GM21390 (cell line): ENCODE data around the gene GJB5.
"Not testable (repeated sequence)": the region's sequence is repeated elsewhere in the genome, so short reads cannot be mapped to it uniquely, and the experiment has no call there.

Experiments
- ATAC-seq: cut with Tn5 transposase; IDR thresholded peaks from one replicate; pipeline ENCODE4 v1.9.1; 2021; ENCODE audit not compliant: unreplicated experiment

The GJB5 gene

DNA sequence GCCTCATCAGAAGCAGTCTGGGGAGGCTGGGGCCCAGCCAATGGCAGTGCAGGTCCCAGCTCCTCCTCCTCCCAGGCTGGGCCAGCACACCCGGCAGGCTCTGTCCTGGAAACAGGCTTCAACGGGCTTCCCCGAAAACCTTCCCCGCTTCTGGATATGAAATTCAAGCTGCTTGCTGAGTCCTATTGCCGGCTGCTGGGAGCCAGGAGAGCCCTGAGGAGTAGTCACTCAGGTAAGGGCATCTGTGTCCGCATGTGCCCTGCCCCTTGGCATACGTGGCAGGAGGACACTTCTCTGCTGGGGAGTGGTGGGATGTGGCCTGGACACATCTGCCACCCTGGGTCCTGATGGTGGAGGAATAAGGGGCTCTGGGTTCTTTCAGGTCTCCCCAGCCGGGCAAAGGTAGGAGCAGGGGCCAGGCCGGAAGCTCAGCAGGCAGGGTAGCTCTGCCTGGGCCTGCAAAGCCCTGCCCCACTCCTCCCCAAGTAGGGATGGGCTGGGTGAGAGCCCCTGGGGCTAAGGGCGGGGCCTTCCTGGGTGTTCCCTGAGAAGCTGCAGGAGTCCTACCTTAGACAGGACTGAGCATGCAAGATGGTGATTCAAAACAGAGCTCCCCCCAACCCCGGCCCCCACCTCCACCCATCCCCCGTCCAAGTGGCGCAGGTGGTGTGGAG lies at the start of gene GJB5:
TSS of gene GJB5 (plus strand) at position 84 of the 674 bp plus-strand sequence. CDS start 2,284 bp downstream, outside the sequence.
- ATAC-seq: no peak

DNA sequence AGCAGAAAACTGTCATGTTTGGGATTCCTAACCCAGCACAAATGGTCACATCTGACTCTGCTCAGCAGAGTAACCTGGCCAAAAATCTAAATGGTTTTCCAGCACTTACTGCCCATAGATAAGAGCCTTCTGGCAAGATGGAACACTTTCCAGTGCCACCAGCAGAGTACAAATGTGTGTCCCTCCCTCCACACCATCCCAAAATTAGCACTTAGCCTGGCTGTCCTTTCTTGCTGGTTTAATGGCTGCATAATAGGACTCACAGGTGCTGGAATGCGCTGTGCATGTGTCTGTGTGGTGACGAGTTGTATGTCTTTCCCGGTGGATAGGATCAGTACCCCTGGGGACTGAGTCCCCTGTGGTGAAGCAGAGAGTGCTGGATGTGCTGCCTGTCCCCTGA lies 49.8 kb upstream of the GJB5 start:
- no peak for ATAC-seq

DNA sequence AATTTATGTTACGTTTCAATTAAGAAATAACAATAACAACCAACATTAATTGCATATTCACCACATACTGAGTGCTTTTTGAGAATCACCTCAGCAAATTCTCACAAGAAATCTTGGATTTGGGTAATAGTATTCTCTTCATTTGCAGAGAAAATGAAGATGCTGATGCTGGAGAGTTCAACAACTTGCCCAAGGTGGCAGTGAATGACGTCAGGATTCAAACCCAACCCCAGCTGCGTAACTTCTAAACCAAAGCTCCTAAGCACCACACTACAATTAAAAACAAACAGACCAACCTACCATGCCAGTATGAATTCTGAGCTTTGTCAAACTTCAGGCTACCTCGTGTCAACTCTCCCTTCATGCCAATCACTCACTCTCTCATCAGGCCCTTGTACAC lies 46.7 kb upstream of the GJB5 start:
- no peak for ATAC-seq

DNA sequence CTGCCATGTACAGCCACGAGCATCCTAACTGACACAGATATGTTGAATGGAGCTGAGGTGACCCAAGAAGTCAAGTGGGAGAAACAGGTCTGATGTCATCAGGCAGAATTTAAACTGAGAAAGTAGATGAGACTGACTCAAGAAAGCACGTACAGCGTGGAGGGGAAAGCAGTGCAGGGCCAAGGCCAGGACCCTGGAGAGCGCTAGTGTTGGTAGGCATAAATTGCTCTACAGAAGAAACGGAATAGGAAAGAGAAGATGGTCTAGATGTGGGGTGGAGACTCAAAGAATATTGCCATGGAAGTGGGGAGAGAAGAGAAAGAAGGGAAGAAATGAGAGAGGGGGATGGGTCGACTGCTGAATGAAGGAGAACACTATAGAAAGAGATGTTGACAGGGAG lies 45.3 kb upstream of the GJB5 start:
- ATAC-seq: no peak

DNA sequence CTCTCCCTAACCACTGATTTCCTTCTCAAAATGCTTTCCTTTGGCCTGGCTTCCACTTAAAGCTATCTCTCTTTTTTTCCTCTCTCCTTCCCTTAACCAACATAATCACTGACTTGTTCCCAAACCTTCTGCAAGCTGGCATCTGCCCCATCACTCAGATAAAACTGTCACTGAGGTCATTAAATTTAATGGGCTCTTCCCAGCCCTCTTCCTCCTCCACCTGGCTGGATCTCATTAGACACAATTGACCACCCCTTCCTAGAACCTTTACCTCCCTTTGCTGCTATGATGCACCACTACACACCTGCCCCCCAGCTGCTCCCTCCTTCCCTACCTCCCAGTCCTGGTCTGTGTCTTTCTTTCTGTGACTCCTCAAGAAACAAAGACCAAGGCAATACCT lies 44.0 kb upstream of the GJB5 start:
- no peak for ATAC-seq

DNA sequence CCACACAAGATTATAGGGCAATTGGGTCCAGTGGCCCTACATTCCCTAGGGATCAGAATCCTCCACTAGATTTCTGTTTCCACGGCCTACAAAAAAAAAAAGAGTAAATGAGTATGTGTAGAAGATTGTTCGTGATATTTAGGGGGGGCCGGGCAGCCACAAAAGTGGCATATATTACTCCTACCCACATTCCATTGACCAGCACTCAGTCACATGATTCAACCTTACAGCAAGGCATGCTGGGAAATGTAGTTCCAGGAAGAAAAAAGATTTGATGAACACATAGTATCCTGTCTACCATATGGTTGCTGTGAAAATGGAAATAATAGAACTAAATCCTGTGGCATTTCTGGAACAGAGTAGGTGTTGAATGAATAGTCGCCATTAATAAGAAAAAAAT lies 43.4 kb upstream of the GJB5 start:
- ATAC-seq: no peak

DNA sequence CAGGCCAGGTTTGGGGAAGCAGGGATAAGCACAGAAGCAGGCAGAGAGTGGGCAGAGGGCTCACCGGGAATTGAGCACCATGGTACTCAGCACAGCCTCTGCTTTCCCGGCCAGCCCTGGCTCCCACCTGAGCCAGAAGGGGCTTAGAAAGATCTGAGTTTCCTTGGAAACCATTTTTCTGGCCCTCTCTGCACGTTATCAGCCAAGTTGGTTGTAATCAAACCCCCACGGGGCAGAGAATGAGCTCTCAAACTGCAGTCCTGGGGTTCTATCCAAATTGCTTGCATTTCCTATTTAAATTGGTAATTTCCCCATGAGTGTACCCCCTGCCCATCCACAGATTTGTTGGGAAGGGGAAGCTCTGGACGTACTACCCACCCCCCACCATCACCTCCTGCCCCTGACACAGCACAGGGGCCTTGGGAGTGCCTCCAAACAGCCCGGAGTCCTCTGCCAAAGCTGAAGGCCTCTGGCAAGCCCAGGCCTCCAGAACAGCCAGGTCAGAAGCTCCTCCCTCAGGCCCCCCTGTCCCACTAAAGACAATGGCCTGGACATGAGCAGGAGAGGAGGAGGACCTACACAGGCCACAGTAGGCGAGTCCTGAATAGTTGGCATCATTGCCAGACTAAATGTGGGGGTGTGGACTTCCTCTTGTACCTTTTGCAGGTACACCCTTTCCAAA lies 42.7 kb upstream of the GJB5 start:
- no peak for ATAC-seq

DNA sequence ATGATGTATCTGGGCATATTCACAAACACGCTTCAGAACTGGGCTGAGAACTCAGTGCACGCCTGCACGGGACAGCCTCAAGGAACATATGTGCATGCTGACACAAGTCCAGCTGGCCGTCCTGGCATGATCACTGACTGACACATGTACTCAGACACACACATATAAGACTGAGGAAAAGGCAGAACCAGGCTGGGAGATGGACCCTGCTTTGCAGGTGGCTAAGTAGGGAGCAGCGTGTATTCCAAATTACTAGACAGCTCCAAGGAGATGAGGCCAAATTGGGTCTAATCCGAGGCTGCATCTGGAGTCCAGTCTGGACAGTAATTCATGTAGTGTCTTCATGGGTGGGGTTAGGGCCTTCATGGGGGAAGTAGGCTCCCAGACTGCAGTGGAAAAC lies 41.4 kb upstream of the GJB5 start:
- no peak for ATAC-seq

DNA sequence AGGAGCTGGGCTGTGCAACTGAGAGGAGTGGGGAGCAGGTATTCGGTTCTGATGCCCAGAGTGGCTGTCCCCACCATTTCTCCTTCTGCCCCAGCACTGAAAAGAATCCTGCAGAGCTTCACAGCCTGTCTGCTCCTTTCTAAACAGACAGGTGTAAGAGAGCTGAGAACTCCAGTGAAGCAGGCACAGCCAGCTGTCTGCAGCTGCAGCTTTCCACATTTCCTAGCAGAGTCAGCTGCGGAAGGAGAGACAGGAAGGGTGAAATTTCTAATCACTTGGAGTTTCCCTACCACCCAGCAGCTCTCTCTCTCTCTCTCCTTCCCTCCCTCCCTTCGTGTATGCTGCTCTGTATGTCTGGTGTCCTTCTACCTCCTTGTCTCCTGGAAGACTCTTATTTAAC lies 40.5 kb upstream of the GJB5 start:
- no peak for ATAC-seq

DNA sequence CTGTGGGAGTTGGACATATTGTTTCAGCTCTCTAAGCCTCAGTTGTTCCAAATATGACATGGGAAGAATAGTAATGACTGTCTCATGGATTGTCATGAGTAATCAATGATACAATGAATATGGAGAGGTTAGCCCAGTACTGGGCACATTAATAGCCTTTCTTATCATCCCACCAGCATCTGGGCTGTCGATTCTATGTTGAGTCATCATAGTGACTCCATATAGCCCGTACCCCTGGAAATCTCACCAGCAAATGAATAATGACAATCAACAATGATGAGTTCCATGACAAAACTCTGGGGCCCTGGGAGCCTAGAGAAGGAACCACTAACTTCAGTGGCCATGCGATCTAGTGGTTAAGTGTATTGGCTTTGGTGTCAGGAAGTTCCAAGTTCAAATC lies 39.7 kb upstream of the GJB5 start:
- ATAC-seq: no peak

DNA sequence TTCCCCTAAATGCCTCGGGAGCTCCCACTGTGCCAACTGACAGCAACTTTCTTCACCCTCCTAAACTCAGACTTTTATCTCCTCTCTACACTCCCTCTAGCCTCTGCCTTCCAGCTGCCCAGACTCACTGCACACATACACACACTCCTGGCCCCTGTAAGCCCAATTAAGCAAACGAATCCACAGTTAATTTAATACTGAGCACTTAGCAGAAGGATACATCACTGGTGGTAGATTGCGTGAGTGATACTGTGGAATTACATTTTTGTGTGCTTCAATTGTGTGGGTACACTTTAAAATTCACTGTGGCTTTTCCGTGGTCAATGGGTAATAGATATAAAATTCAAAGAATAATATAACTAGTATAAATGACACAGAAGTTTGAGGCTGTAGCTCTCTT lies 33.6 kb upstream of the GJB5 start:
- ATAC-seq: no peak

DNA sequence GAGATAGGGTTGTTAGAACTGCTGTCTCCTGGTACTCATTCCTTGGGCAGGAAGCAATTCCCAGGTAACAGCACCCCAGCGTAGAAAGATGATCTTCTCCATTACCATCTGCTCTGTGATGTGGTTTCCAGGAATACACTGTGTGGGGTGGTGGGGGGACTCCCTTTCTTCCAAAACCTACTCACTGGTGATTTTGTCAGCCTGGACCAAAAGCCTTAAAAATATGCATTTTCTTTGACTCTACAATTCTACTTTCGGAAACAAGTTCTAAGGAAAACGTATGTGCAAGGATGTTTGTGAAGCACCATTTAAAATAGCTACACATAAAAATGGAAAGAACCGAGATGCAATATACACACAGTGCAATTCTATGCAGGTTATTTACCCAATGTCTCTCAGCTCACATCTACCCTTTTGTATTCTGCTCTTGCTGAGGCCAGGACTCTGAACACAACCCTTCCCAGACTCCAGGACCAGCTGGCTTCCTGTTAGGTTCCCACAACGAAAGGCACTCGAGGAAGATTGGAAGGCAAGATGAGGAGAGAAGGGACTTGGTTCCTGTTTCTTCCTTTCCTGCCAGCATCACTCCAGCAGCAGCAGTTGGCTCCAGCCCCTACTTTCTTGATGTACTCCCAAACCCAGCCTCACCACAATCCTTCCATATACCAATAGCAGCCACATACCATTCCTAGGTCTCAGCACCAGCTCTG lies 33.0 kb upstream of the GJB5 start:
- ATAC-seq: no peak

DNA sequence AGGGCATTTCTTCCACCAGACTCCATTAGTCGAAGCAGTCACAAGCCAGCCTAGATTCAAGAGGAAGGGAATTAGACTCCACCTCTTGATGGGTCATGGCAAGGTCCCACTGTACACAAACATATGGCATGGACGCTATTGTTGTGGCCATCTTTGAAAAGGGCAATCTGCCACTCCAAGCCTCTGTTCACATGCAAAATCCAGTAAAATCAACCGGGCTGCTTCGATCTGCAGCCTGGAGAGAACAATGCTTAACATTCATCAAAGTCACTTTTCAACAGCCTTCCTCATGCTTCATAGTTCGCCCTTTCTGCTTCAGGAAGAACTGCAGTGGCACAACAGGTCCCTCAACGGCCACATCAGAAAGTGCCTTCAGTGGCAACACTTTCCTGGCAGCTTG lies 28.0 kb upstream of the GJB5 start:
- no peak for ATAC-seq

DNA sequence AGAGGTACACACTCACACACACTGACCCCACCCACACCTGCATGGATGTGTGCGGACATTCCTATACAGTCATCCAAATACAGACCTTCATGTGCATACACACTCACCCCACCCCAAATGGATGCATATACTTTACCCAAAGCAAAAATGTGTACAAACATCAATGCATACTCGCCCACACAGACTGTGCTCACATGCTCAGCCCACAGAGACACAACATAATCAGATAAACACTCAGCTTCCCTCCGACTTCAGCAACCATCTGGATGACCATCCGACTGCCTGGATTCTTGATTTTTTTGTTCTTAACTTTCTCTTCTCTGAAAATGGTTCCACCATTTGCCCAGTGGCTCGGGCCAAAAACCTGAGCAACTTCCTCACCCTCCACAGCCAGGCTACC lies 24.4 kb upstream of the GJB5 start:
- no peak for ATAC-seq

DNA sequence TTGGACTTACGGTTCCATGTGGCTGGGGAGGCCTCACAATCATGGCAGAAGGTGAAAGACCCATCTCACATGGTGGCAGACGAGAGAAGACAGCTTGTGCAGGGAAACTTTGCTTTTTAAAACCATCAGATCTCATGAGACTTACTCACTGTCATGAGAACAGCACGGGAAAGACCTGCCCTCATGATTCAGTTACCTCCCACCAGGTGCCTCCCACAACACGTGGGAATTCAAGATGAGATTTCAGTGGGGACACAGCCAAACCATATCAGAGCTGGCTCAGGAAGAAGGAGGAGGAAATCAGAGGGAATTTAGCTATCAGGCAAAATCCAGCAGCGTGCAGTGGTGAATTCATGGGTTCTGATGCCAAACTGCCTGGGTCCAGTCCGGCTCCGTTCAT lies 22.0 kb upstream of the GJB5 start:
- ATAC-seq: not testable (repeated sequence)

DNA sequence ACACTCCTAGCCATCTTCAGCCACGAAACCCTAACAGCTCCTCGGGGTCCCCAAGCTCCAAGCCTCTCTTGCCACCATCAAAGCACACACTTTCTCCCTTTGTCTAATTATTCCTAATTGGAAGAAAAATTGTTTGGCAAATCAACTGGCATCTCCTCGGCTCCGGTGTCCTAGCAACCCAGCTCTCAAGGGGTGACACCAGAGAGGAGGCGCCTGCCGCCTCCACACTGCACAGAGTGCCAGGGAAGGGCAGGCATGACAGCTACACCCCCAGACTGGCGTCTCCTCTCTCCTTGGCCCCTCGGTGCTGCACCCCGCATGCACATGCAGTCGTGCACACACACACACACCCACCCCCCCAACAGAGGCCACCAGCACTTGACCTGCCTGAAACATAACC lies 18.2 kb upstream of the GJB5 start:
- ATAC-seq: no peak

DNA sequence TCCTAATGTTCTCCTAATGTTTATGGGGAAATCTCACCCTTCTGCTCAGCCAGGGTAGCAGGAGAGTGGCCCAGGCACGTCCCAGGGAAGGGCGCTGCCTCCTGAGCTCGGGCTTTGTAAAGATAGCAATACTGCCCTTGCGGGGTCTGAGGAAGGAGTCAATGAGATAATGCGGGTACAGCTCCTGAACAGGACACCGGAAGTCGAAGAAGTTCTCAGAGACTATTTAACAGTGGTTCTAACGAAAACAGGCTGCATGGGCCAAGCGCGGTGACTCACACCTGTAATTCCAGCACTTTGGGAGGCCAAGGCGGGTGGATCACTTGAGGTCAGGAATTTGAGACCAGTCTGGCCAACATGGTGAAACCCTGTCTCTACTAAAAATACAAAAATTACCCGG lies 17.6 kb upstream of the GJB5 start:
- ATAC-seq: not testable (repeated sequence)

DNA sequence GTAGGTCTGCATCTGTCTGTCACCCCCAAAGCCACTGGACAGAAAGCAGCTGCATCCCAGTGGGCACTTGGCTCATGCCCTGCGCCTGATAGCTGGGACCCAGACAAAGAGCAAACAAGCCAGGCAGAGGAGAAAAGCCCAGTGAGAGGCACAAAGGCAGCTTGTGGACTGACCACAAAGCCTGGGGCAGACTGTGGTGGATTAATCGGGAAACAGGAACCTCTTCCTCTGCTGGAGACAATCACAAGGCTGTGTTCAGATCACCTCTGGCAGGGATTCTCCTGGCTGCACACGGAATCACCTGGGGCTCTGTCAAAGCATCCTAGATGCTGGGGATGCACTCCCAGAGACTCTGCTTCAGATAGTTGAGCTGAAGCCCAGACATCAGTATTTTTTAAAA lies 15.2 kb upstream of the GJB5 start:
- no peak for ATAC-seq

DNA sequence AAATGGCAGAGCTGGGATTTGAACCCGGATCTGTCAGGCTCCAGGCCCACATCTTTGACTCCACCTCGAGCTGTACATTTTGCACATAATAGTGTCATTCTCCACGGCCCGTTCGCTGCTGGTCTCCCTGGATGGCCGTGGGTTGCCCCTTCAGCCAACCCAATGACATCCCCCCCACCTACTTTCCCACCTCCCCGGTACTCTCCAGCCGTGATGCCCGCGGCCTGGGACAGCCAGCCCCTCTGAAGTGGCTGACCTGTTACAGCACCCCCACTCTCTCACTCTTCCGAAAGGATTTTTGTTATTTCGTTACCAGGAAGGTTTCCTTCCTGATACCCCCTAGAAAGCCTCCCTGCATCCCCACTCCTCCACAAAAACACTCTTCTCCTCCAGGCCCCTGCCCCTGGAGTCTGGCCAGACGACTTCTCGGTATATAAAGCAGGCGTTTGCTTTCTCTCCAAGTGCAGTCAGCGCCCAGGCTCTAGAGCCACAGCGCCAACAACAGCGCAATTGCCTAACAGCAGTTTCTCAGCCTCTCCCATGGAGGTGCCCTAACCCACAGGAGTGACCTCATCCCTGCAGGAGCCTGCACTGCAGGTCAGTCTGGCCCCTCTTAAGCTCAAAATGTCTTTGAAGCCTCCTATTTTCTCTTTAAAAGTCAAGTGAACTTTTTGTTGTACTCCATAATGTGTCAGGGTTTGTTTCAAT lies 14.5 kb upstream of the GJB5 start:
- ATAC-seq: no peak

DNA sequence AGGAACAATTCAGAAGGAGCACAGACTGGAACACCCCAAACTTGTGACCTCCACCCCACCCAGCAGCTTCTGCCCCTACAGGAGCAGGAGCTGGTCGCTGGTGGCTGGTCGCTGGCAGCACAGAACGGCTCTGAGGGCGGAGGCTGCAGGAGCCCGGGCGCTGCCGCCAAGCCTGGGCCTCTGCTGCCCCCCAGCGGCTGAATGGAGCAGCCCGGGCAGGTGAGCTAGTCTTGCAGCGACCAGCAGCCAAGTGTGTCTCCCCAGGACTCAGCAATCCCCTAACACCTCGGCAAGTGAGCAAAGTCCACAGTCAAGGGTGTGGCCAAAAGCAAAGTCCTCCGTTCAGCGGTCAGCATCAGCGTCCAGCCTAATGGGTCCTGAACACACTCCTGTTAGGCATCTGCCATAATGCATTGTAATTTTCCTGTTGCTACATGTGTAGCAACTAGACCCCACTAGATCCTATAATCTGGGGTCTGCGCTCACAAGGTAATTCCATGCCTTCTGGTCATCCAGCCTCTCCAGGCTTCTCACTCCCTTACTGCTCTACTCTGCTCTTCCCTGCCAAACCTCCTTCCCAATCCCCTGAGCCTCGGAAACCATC lies 12.1 kb upstream of the GJB5 start:
- peak; percentile 67 for ATAC-seq

DNA sequence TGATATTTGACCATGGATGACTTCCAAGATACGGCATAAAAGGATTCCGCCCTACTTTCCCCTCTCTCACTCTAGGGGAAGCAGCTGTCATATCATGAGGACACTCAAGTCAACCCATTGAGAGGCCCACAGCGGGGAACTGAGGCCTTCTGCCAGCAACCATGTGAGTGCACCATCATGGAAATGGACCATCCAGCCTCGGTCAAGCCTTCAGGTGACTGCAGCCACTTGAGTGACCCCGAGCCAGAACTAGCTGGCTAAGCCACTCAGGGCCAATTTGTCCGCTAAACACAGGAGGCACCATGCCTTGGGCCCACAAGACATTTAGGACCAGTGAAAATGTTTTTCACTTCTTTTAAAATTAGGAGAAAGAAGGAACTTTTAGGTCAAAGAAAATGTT lies 11.1 kb upstream of the GJB5 start:
- no peak for ATAC-seq
